H1 (cell line): ENCODE data around the gene GIPR. TPM values are rescaled to one million over a fixed set of nuclear protein-coding genes. Genes with fewer than 3 reads are reported as not detected.

Experiments
- CTCF ChIA-PET: fragments of 300-600 bp; sonication (Branson Sonifier 250); formaldehyde crosslinking; loops from one replicate; lab custom pipeline; 2021; ENCODE audit not compliant: partially characterized antibody; lab: Charles Lee
- POLR2A ChIA-PET: fragments of 300-600 bp; sonication (Branson Sonifier 250); formaldehyde crosslinking; loops from one replicate; lab custom pipeline; 2021; ENCODE audit warnings: inconsistent platforms; ENCODE audit not compliant: partially characterized antibody; lab: Charles Lee
- DNase-seq, 2 experiments: peaks; one replicate each; pipeline versions ENCODE4 v3.0.0 to v3.0.0-alpha.2; 2010 to 2022; ENCODE audit warnings: low spot score in 2 of 2, low read depth in 1 of 2, mixed read lengths in 1 of 2
- FAIRE-seq: peaks from 2 replicates; lab custom pipeline; 2011; peaks lifted over from hg19 to GRCh38; lab: Jason Lieb, UNC
- H2AFZ ChIP-seq: 2 replicates; pipeline ENCODE4 v1.8.1; 2012; ENCODE audit warnings: low read length, inconsistent platforms
- H2AK5ac ChIP-seq: 2 replicates; pipeline ENCODE4 v1.6.1; 2013; ENCODE audit warnings: low read depth, low read length
- H2BK120ac ChIP-seq: replicated peaks from 2 replicates; pipeline ENCODE3; 2013; ENCODE audit warnings: low read depth, low read length, inconsistent platforms
- H2BK12ac ChIP-seq: 2 replicates; pipeline ENCODE4 v1.6.1; 2013; ENCODE audit warnings: low read depth, low read length
- H2BK15ac ChIP-seq: 2 replicates; pipeline ENCODE4 v1.6.1; 2013; ENCODE audit warnings: low read length
- H2BK20ac ChIP-seq: 2 replicates; pipeline ENCODE4 v1.6.1; 2013; ENCODE audit warnings: low read length
- H2BK5ac ChIP-seq: 2 replicates; pipeline ENCODE4 v1.6.1; 2013; ENCODE audit warnings: low read depth, low read length
- H3K14ac ChIP-seq: 2 replicates; pipeline ENCODE4 v1.6.1; 2013; ENCODE audit warnings: inconsistent platforms; ENCODE audit not compliant: insufficient read length
- H3K18ac ChIP-seq: 2 replicates; pipeline ENCODE4 v1.6.1; 2013; ENCODE audit warnings: low read length; ENCODE audit errors: extremely low read depth
- H3K23ac ChIP-seq: 2 replicates; pipeline ENCODE4 v1.6.1; 2013; ENCODE audit warnings: inconsistent platforms; ENCODE audit not compliant: insufficient read length
- H3K23me2 ChIP-seq: 2 replicates; pipeline ENCODE4 v1.6.1; 2013; ENCODE audit warnings: low read depth, low read length
- H3K27ac ChIP-seq: 2 replicates; pipeline ENCODE4 v1.6.1; 2011; ENCODE audit warnings: low read depth, low read length, inconsistent platforms
- H3K27me3 ChIP-seq, 4 experiments: replicated peaks in 1 of 4; 1 replicate in 1 of 4; 2 replicates in 3 of 4; pipeline versions ENCODE4 v1.6.1 to v1.8.1; 2011 to 2013; ENCODE audit warnings: low read length in 3 of 4, mild to moderate bottlenecking in 3 of 4, inconsistent platforms in 2 of 4, mixed read lengths in 2 of 4, moderate library complexity in 1 of 4; ENCODE audit not compliant: control insufficient read depth in 3 of 4, insufficient read depth in 3 of 4; ENCODE audit errors: extremely low read depth in 1 of 4
- H3K36me3 ChIP-seq, 4 experiments: 2 replicates each; pipeline versions ENCODE4 v1.6.1 to v1.8.1; 2011 to 2013; ENCODE audit warnings: mild to moderate bottlenecking in 4 of 4, low read length in 3 of 4, moderate library complexity in 2 of 4, control low read depth in 1 of 4, inconsistent platforms in 1 of 4; ENCODE audit not compliant: insufficient read depth in 4 of 4, control insufficient read depth in 2 of 4
- H3K4ac ChIP-seq: replicated peaks from 2 replicates; pipeline ENCODE3; 2013; ENCODE audit warnings: low read length, low read depth, mixed read lengths, inconsistent platforms; ENCODE audit not compliant: insufficient read length
- H3K4me1 ChIP-seq, 4 experiments: replicated peaks in 1 of 4; 1 replicate in 1 of 4; 2 replicates in 3 of 4; pipeline versions ENCODE4 v1.6.1 to v1.8.1; 2011 to 2013; ENCODE audit warnings: low read length in 3 of 4, inconsistent platforms in 2 of 4, mixed read lengths in 1 of 4; ENCODE audit not compliant: insufficient read depth in 4 of 4, control insufficient read depth in 3 of 4
- H3K4me2 ChIP-seq, 2 experiments: 2 replicates each; pipeline versions ENCODE4 v1.6.1 to v1.8.1; 2011 to 2013; ENCODE audit warnings: low read depth in 2 of 2, low read length in 2 of 2, control low read depth in 1 of 2, inconsistent platforms in 1 of 2, mild to moderate bottlenecking in 1 of 2; ENCODE audit not compliant: insufficient read depth in 1 of 2
- H3K4me3 ChIP-seq, 4 experiments: fragments of 200-600, 300-600 bp in 1 of 4; sonication (generic), shearing (Covaris generic), sonication (Bioruptor Twin) in 1 of 4; 2 replicates each; pipeline versions ENCODE4 v1.5.1 to v1.8.1; 2011 to 2016; ENCODE audit warnings: low read length in 4 of 4, low read depth in 3 of 4, control low read depth in 2 of 4, inconsistent platforms in 2 of 4, mild to moderate bottlenecking in 2 of 4, mixed read lengths in 1 of 4, moderate library complexity in 1 of 4; ENCODE audit not compliant: insufficient read depth in 2 of 4; ENCODE audit errors: extremely low read depth in 1 of 4
- H3K56ac ChIP-seq: replicated peaks from 2 replicates; pipeline ENCODE3; 2013; ENCODE audit warnings: low read depth, mild to moderate bottlenecking, mixed read lengths, low read length, inconsistent platforms; ENCODE audit not compliant: insufficient read length
- H3K79me1 ChIP-seq: 2 replicates; pipeline ENCODE4 v1.6.1; 2013; ENCODE audit warnings: low read depth, low read length, control low read depth
- H3K79me2 ChIP-seq, 2 experiments: 2 replicates each; pipeline versions ENCODE4 v1.6.1 to v1.8.1; 2012 to 2013; ENCODE audit warnings: low read length in 2 of 2, mild to moderate bottlenecking in 2 of 2, inconsistent platforms in 1 of 2; ENCODE audit not compliant: insufficient read depth in 2 of 2, control insufficient read depth in 1 of 2
- H3K9ac ChIP-seq, 4 experiments: replicated peaks in 1 of 4; 1 replicate in 1 of 4; 2 replicates in 3 of 4; pipeline versions ENCODE4 v1.6.1 to v1.8.1; 2011 to 2013; ENCODE audit warnings: low read depth in 3 of 4, low read length in 3 of 4, control low read depth in 2 of 4, mild to moderate bottlenecking in 2 of 4, moderate library complexity in 2 of 4, inconsistent platforms in 1 of 4; ENCODE audit errors: extremely low read depth in 1 of 4
- H3K9me3 ChIP-seq, 2 experiments: 2 replicates each; pipeline versions ENCODE4 v1.6.1 to v1.8.1; 2012 to 2013; ENCODE audit warnings: mild to moderate bottlenecking in 2 of 2, moderate library complexity in 2 of 2, control low read depth in 1 of 2, inconsistent platforms in 1 of 2, low read depth in 1 of 2, low read length in 1 of 2, mixed read lengths in 1 of 2; ENCODE audit not compliant: insufficient read depth in 2 of 2
- H4K20me1 ChIP-seq, 2 experiments: replicated peaks in 1 of 2; 2 replicates each; pipeline versions ENCODE3 to v1.8.1; 2011 to 2013; ENCODE audit warnings: inconsistent platforms in 2 of 2, low read length in 2 of 2, mild to moderate bottlenecking in 1 of 2; ENCODE audit not compliant: insufficient read depth in 2 of 2, control insufficient read depth in 1 of 2
- H4K5ac ChIP-seq: 2 replicates; pipeline ENCODE4 v1.6.1; 2013; ENCODE audit warnings: low read length, low read depth, mixed read lengths, inconsistent platforms; ENCODE audit not compliant: insufficient read length
- H4K8ac ChIP-seq: 2 replicates; pipeline ENCODE4 v1.8.0; 2013; ENCODE audit warnings: mild to moderate bottlenecking, moderate library complexity, low read length, inconsistent platforms; ENCODE audit not compliant: insufficient read depth; ENCODE audit errors: extremely low read depth
- H4K91ac ChIP-seq: replicated peaks from 2 replicates; pipeline ENCODE3; 2013; ENCODE audit warnings: low read length, mixed read lengths, inconsistent platforms; ENCODE audit not compliant: insufficient read length
- CEBPB ChIP-seq: IDR thresholded peaks from 2 replicates; pipeline ENCODE4 v1.6.1; 2012; ENCODE audit warnings: low read depth, low read length
- CTBP2 ChIP-seq: IDR thresholded peaks from 2 replicates; pipeline ENCODE4 v1.7.0; 2011; ENCODE audit warnings: borderline replicate concordance, mild to moderate bottlenecking, moderate library complexity, mixed read lengths, low read length; ENCODE audit not compliant: insufficient read depth, insufficient read length
- EP300 ChIP-seq, 2 experiments: IDR thresholded peaks; 1 replicate in 1 of 2; 2 replicates in 1 of 2; pipeline ENCODE4 v1.6.1; 2011 to 2012; ENCODE audit warnings: low read depth in 2 of 2, low read length in 2 of 2, mild to moderate bottlenecking in 2 of 2, borderline replicate concordance in 1 of 2, inconsistent platforms in 1 of 2, moderate library complexity in 1 of 2
- JUN ChIP-seq: IDR thresholded peaks from 2 replicates; pipeline ENCODE4 v1.6.1; 2011; ENCODE audit warnings: low read depth, mild to moderate bottlenecking, improper control_type of control experiment, low read length
- MAFK ChIP-seq: IDR thresholded peaks from 2 replicates; pipeline ENCODE4 v1.6.1; 2012; ENCODE audit warnings: low read depth, mild to moderate bottlenecking, improper control_type of control experiment, low read length
- POLR2AphosphoS5 ChIP-seq: IDR thresholded peaks from 2 replicates; pipeline ENCODE4 v1.6.1; 2011; ENCODE audit warnings: low read depth, low read length
- SRF ChIP-seq: IDR thresholded peaks from 2 replicates; pipeline ENCODE4 v1.6.1; 2011; ENCODE audit warnings: mild to moderate bottlenecking, low read depth, low read length, moderate library complexity
- WGBS, 2 experiments: shearing (Covaris generic) in 1 of 2; methylation state at CpG; one replicate each; pipeline versions ENCODE4 v1.1.6 to v1.1.7; 2013 to 2015; ENCODE audit warnings: low lambda C conversion rate in 2 of 2, mixed read lengths in 2 of 2, inconsistent platforms in 1 of 2, low coverage in 1 of 2, missing lambda C conversion rate in 1 of 2; ENCODE audit not compliant: insufficient replicate concordance in 2 of 2, insufficient coverage in 1 of 2, insufficient read length in 1 of 2; ENCODE audit errors: extremely low coverage in 1 of 2, missing lambda C conversion rate in 1 of 2; 5-methylcytosine and 5-hydroxymethylcytosine counted together
- polyA plus RNA-seq, 7 experiments: library from polyadenylated mRNA; depleted of rRNA in 3 of 7; stranded (reverse) in 5 of 7; unstranded in 2 of 7; fragments of >200 nt in 5 of 7; fragments of 200-250 nt in 2 of 7; gene quantifications; 1 replicate in 5 of 7; 2 replicates in 1 of 7; 4 replicates in 1 of 7; pipeline versions ENCODE4 v1.2.1 to v1.2.3, GENCODE V29; 2011 to 2013; ENCODE audit warnings: missing spikeins in 2 of 7, mixed read lengths in 2 of 7
- total RNA-seq: library from RNA; stranded (reverse); fragmentation: NEBNext Ultra II Directional; extraction: Animal tissue kit (Norgen Biotek cat#: 25700); gene quantifications from 2 replicates; pipeline ENCODE4 v1.2.1, GENCODE V29; 2021

The GIPR gene
- total and polyA plus RNA-seq, 2 of the 8 experiments (the other 6 are each of a cell fraction or from before 2014, with no cell fraction given): 0.42 to 1.3 TPM

DNA sequence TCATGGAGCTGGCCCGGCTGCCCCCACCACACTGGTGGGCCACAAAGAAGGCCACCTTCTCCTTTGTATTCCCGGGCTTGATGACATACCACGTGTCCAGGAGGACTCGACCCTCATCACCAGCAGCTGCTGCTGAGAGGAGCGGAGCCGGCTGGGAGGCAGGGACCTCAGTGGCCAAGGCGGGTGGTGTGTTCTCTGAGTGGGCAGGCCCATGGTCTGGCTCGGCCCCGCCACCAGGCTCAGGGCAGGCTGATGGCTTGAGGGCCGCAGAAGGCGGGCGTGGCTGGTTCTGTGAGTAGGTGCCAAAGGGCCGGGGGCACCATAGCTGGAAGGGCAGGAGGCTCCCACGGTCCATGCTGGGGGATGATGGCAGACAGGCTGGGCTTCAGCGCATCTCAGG, 45.1 kb downstream of the GIPR start:
- H2AFZ ChIP-seq: no peak overlapping the region
- DNase-seq (no peak), FAIRE-seq (no peak)
- ChIA-PET POLR2A (interaction anchor here (0.6 to 20.0 kb wide), 5 partner anchors 9 to 53 kb away, joined by 3 to 284 read pairs (median 5); partner anchors contain the start of genes QPCTL, SIX5 and SNRPD2), CTCF (interaction anchor here (0.6 to 4.2 kb wide), 6 partner anchors 9 to 274 kb away, joined by 3 to 14 read pairs (median 4); no protein-coding TSS in a partner anchor)
- no peak overlapping the region for H3K4me2 ChIP-seq
- H4K8ac ChIP-seq: no peak overlapping the region
- H3K4me1 ChIP-seq: peaks cover 0 to 8% (median 6%) of the 10 kb centered on the region in 4 experiments; a peak in 6 of 7 replicates
- 0 out of 2 replicates have a peak overlapping the region, but pooled peaks have one; percentile 46 for H2BK15ac ChIP-seq
- WGBS, 2 experiments: 95% methylated on average over 13 of the region's 15 CpGs; no CpG with 5 or more reads in 1 of the 2 experiments
- no peak overlapping the region for H3K9ac ChIP-seq
- H3K36me3 ChIP-seq: peaks cover 0 to 19% (median 11%) of the 10 kb centered on the region in 4 experiments; a peak in 6 of 8 replicates
- H3K27me3 ChIP-seq: no peaks in the 10 kb centered on the region
- no peak overlapping the region for H2BK12ac ChIP-seq
- no peak overlapping the region for H4K5ac ChIP-seq
- no peak overlapping the region for H3K4me3 ChIP-seq
- H2BK5ac ChIP-seq: no peak overlapping the region
- peaks cover 13% of the 10 kb centered on the region for H3K23me2 ChIP-seq
- no peak overlapping the region for H2AK5ac ChIP-seq
- peaks cover 8 to 35% of the 10 kb centered on the region in 2 experiments for H3K79me2 ChIP-seq
- H2BK20ac ChIP-seq: no peak overlapping the region
- peaks cover 8% of the 10 kb centered on the region for H3K79me1 ChIP-seq
- no peak overlapping the region for H3K56ac ChIP-seq
- H3K23ac ChIP-seq: no peak overlapping the region
- no peak overlapping the region for H4K91ac ChIP-seq
- H3K14ac ChIP-seq: no peak overlapping the region
- no peak overlapping the region for H3K27ac ChIP-seq
- no peak overlapping the region for H2BK120ac ChIP-seq
- no peak overlapping the region for H3K4ac ChIP-seq
- peaks cover 5% of the 10 kb centered on the region in 2 experiments for H4K20me1 ChIP-seq
- TF ChIP-seq CTBP2 (no peak), CEBPB (no peak), POLR2AphosphoS5 (no peak), JUN (no peak), SRF (no peak), MAFK (no peak), EP300 (IDR thresholded peaks at IDR 0.05; ENCODE audit: borderline replicate concordance in 1 of 2, low read depth in 2 of 2, low read length in 2 of 2) (no peak)
- no peak overlapping the region for H3K18ac ChIP-seq
- H3K9me3 ChIP-seq: no peaks in the 10 kb centered on the region
